Endodermal cell (in vitro differentiated cells): ENCODE measurements around the gene ANKRD2. TPM values are rescaled to one million over a fixed set of nuclear protein-coding genes. Genes with fewer than 3 reads are reported as not detected.
"Not testable (repeated sequence)": the region's sequence is repeated elsewhere in the genome, so short reads cannot be mapped to it uniquely, and the experiment has no call there.

Experiments
- DNase-seq: peaks from one replicate; pipeline ENCODE4 v3.0.0-alpha.2; 2017
- H3K27ac ChIP-seq: 2 replicates; pipeline ENCODE4 v1.5.1; 2013; ENCODE audit warnings: mild to moderate bottlenecking, low read depth, low read length, moderate library complexity
- H3K27me3 ChIP-seq: 2 replicates; pipeline ENCODE4 v1.6.1; 2013; ENCODE audit warnings: mild to moderate bottlenecking, low read length, moderate library complexity; ENCODE audit not compliant: insufficient read depth, control insufficient read depth, poor library complexity, severe bottlenecking
- H3K36me3 ChIP-seq: 2 replicates; pipeline ENCODE4 v1.7.0; 2013; ENCODE audit warnings: mild to moderate bottlenecking, low read length, moderate library complexity; ENCODE audit not compliant: control insufficient read depth, insufficient read depth
- H3K4me1 ChIP-seq: one replicate; pipeline ENCODE4 v1.7.0; 2013; ENCODE audit warnings: low read length; ENCODE audit not compliant: control insufficient read depth, insufficient read depth
- H3K4me3 ChIP-seq: 2 replicates; pipeline ENCODE4 v1.5.1; 2013; ENCODE audit warnings: mild to moderate bottlenecking, low read length, moderate library complexity
- H3K9ac ChIP-seq: 2 replicates; pipeline ENCODE4 v1.6.1; 2013; ENCODE audit warnings: mild to moderate bottlenecking, low read length, moderate library complexity; ENCODE audit not compliant: poor library complexity, severe bottlenecking; ENCODE audit errors: extremely low read depth
- H3K9me3 ChIP-seq: 2 replicates; pipeline ENCODE4 v1.6.1; 2013; ENCODE audit warnings: mild to moderate bottlenecking, low read length, moderate library complexity; ENCODE audit not compliant: control insufficient read depth
- H3K27ac Mint-ChIP-seq: 2 replicates; pipeline ENCODE4 v1.8.0; 2020; ENCODE audit warnings: mixed read lengths
- H3K27me3 Mint-ChIP-seq: 2 replicates; pipeline ENCODE4 v1.8.0; 2021; ENCODE audit warnings: mild to moderate bottlenecking, mixed read lengths; ENCODE audit not compliant: insufficient read depth
- H3K36me3 Mint-ChIP-seq: 2 replicates; pipeline ENCODE4 v1.8.0; 2020; ENCODE audit warnings: low read depth, mixed read lengths
- H3K4me1 Mint-ChIP-seq: 2 replicates; pipeline ENCODE4 v1.8.0; 2020; ENCODE audit warnings: mixed read lengths
- H3K4me3 Mint-ChIP-seq: 2 replicates; pipeline ENCODE4 v1.8.0; 2020; ENCODE audit warnings: mild to moderate bottlenecking, moderate library complexity, mixed read lengths
- H3K9me3 Mint-ChIP-seq: 2 replicates; pipeline ENCODE4 v1.8.0; 2020; ENCODE audit warnings: mild to moderate bottlenecking, mixed read lengths
- CTCF ChIP-seq: fragments of 200-600 bp; sonication (generic); conservative IDR thresholded peaks from 2 replicates; pipeline ENCODE4 v1.5.0; 2021; ENCODE audit warnings: antibody characterized with exemption, mild to moderate bottlenecking
- WGBS, 2 experiments: methylation state at CpG; one replicate each; pipeline versions ENCODE4 v1.1.5 to v1.1.7; 2013; ENCODE audit warnings: missing lambda C conversion rate in 2 of 2, mixed read lengths in 1 of 2; ENCODE audit not compliant: insufficient coverage in 1 of 2, insufficient read length in 1 of 2; 5-methylcytosine and 5-hydroxymethylcytosine counted together
- total RNA-seq, 2 donors: library from RNA; stranded (reverse); fragmentation: NEBNext Ultra II Directional in 1 of 2; extraction: Animal tissue kit (Norgen Biotek cat#: 25700) in 1 of 2; gene quantifications; 2 replicates in 1 of 2; 3 replicates in 1 of 2; pipeline ENCODE4 v1.2.1, GENCODE V29; 2021

ANKRD2 gene
- total RNA-seq, 2 donors from 2014 or later = not detected

- Histone ChIP-seq H3K4me1 (no peaks in the 10 kb centered on the region), H3K4me3 (no peak overlapping the region), H3K27ac (no peak overlapping the region), H3K9ac (no peak overlapping the region), H3K36me3 (no peaks in the 10 kb centered on the region), H3K27me3 (no peaks in the 10 kb centered on the region), H3K9me3 (peaks cover 6% of the 10 kb centered on the region)
- no peak overlapping the region for H3K4me3 Mint-ChIP-seq
- WGBS, 2 experiments = 97 to 100% methylated on average over 1 of the region's 1 CpG
- peaks cover 13% of the 10 kb centered on the region for H3K4me1 Mint-ChIP-seq
- TF ChIP-seq CTCF = no peak
- no peak for DNase-seq
- no peak overlapping the region for H3K27ac Mint-ChIP-seq
- peaks cover 26% of the 10 kb centered on the region for H3K9me3 Mint-ChIP-seq
- no peaks in the 10 kb centered on the region for H3K27me3 Mint-ChIP-seq
- peaks cover 8% of the 10 kb centered on the region for H3K36me3 Mint-ChIP-seq
Observed at GRCh38 chr10:97525683-97526110, 46.9 kb upstream of the ANKRD2 start.

GRCh38 chr10:97528876-97529275 is 43.7 kb upstream of the ANKRD2 start:
- H3K36me3 ChIP-seq, H3K4me3 ChIP-seq, H3K36me3 Mint-ChIP-seq, H3K27ac Mint-ChIP-seq, H3K4me1 Mint-ChIP-seq, H3K9me3 ChIP-seq, H3K27ac ChIP-seq, DNase-seq, H3K27me3 Mint-ChIP-seq, H3K4me3 Mint-ChIP-seq, H3K27me3 ChIP-seq, H3K9ac ChIP-seq, H3K4me1 ChIP-seq: not testable (repeated sequence)
- WGBS, 2 experiments = 94 to 100% methylated on average over 6 of the region's 29 CpGs
- peaks cover 26% of the 10 kb centered on the region for H3K9me3 Mint-ChIP-seq

DNA sequence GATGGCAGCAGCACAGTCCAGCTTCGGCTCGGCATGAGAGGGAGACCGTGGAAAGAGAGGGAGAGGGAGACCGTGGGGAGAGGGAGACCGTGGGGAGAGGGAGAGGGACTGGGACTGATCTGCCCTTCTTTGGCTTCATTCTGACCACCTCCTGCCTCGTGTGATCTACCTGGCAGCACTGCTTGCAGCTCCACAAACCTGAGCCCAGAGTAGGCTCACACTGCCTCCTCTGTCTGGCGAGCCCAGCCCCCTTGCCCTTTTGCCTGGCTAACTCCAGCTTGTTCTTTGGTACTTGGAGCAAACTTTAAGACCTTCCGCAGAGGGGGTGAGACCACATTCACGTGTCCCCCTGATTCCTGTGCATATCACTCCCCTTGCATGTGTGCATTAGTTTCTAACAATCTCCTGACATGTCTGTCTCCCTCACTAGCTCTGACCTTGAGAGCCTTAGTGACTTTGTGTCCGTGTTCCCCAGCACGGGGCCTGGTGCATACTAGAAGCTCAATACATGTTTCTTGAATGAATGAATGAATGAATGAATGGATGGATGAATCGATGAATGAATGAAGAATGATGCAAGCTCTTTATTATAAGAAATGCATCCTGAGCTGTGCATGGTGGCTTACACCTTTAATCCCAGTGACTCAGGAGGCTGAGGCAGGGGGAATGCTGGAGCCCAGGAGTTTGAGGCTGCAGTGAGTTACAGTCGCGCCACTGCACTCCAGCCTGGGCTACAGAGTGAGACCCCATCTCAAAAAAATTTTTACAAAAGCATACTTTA is 42.7 kb upstream of the ANKRD2 start:
- H3K4me1 ChIP-seq = no peaks in the 10 kb centered on the region
- Mint-ChIP-seq H3K4me3 (no peak overlapping the region), H3K27me3 (no peaks in the 10 kb centered on the region), H3K9me3 (peaks cover 26% of the 10 kb centered on the region), H3K4me1 (peaks cover 9% of the 10 kb centered on the region), H3K36me3 (peaks cover 8% of the 10 kb centered on the region), H3K27ac (no peak overlapping the region)
- H3K9ac ChIP-seq = no peak overlapping the region
- H3K4me3 ChIP-seq = no peak overlapping the region
- WGBS, 2 experiments = 91 to 92% methylated on average over 7 to 11 of the region's 14 CpGs
- H3K36me3 ChIP-seq = no peaks in the 10 kb centered on the region
- DNase-seq = no peak
- no peak overlapping the region for H3K27ac ChIP-seq
- H3K9me3 ChIP-seq = peaks cover 6% of the 10 kb centered on the region
- no peaks in the 10 kb centered on the region for H3K27me3 ChIP-seq
- no peak for TF ChIP-seq CTCF
